WTC11 (cell line): ENCODE results near the gene C9.

Source experiments
- E2F4 ChIP-seq: sonication (generic); formaldehyde crosslinking; IDR thresholded peaks from 2 replicates; pipeline ENCODE4 v1.8.1; 2022; ENCODE audit warnings: low read depth, mild to moderate bottlenecking, moderate library complexity, missing genetic modification reagents, borderline replicate concordance
- SP1 ChIP-seq: sonication (generic); formaldehyde crosslinking; conservative IDR thresholded peaks from 2 replicates; pipeline ENCODE4 v1.8.1; 2022; ENCODE audit warnings: missing genetic modification reagents
- USF2 ChIP-seq: sonication (generic); formaldehyde crosslinking; IDR thresholded peaks from 2 replicates; pipeline ENCODE4 v1.8.1; 2023; ENCODE audit warnings: mild to moderate bottlenecking, missing genetic modification reagents, moderate library complexity
- TF ChIP-seq, protein P1 (sequence below): fragments of 200-600 bp; IDR thresholded peaks from 2 replicates; pipeline ENCODE4 v1.8.0; 2022; ENCODE audit warnings: antibody characterized with exemption
- TF ChIP-seq, protein P2 (sequence below): sonication (generic); formaldehyde crosslinking; IDR thresholded peaks from 2 replicates; pipeline ENCODE4 v1.8.1; 2023; ENCODE audit warnings: mild to moderate bottlenecking, missing genetic modification reagents, moderate library complexity
- TF ChIP-seq, protein P3 (sequence below): fragments of 250-450 bp; sonication (Bioruptor Pico); IDR thresholded peaks from 2 replicates; pipeline ENCODE4 v2.1.2; 2022; ENCODE audit warnings: mild to moderate bottlenecking, moderate library complexity

DNA sequence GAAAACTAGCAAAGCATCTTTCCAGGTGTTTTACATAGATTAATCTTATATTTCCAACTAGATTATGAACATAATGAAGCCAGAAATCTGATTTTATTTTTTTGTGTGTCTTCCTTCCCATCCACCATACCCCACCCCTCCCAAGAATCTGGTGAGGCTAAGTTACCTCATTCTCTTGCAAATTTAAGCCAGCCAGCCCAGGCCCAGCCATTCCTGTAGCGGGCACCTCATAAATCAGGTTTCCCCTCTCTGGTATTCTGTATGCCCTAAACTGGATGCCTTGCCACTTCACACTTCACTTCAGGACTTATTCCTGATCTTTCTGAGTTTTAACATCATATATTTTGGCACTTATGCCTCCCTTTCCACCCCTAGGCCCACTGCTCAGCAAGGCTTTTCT is 21.8 kb downstream of the C9 start:
- TF ChIP-seq, protein P1, sequence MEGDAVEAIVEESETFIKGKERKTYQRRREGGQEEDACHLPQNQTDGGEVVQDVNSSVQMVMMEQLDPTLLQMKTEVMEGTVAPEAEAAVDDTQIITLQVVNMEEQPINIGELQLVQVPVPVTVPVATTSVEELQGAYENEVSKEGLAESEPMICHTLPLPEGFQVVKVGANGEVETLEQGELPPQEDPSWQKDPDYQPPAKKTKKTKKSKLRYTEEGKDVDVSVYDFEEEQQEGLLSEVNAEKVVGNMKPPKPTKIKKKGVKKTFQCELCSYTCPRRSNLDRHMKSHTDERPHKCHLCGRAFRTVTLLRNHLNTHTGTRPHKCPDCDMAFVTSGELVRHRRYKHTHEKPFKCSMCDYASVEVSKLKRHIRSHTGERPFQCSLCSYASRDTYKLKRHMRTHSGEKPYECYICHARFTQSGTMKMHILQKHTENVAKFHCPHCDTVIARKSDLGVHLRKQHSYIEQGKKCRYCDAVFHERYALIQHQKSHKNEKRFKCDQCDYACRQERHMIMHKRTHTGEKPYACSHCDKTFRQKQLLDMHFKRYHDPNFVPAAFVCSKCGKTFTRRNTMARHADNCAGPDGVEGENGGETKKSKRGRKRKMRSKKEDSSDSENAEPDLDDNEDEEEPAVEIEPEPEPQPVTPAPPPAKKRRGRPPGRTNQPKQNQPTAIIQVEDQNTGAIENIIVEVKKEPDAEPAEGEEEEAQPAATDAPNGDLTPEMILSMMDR: no peak
- TF ChIP-seq, protein P2, sequence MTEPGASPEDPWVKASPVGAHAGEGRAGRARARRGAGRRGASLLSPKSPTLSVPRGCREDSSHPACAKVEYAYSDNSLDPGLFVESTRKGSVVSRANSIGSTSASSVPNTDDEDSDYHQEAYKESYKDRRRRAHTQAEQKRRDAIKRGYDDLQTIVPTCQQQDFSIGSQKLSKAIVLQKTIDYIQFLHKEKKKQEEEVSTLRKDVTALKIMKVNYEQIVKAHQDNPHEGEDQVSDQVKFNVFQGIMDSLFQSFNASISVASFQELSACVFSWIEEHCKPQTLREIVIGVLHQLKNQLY (CRISPR knock-in tag): no peak
- TF ChIP-seq SP1 (CRISPR knock-in tag) (no peak), E2F4 (CRISPR knock-in tag) (no peak), USF2 (CRISPR knock-in tag) (no peak)
- TF ChIP-seq, protein P3, sequence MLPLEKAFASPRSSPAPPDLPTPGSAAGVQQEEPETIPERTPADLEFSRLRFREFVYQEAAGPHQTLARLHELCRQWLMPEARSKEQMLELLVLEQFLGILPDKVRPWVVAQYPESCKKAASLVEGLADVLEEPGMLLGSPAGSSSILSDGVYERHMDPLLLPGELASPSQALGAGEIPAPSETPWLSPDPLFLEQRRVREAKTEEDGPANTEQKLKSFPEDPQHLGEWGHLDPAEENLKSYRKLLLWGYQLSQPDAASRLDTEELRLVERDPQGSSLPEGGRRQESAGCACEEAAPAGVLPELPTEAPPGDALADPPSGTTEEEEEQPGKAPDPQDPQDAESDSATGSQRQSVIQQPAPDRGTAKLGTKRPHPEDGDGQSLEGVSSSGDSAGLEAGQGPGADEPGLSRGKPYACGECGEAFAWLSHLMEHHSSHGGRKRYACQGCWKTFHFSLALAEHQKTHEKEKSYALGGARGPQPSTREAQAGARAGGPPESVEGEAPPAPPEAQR (CRISPR knock-in tag): no peak
